ENCODE data around the gene FTSJ1.

Gene FTSJ1

DNA sequence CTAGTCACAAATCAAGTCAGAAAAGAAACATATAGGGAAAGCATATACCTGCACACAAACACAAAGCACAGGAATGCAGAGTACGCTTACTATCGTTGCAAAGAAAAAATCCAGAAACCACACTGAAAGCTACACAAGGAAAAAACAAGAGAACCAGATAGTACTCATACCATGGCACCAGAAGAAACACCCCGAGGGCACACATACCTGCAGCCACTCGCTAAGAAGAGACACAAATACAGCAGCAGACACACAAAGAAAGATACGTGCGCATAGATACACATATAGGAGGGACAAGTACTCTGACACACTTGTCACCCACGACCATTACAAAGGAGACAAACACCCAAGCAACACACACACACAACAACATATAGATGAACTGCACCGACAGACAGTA, 4.5 kb upstream of the FTSJ1 start:
- DNase-seq = no peak

DNA sequence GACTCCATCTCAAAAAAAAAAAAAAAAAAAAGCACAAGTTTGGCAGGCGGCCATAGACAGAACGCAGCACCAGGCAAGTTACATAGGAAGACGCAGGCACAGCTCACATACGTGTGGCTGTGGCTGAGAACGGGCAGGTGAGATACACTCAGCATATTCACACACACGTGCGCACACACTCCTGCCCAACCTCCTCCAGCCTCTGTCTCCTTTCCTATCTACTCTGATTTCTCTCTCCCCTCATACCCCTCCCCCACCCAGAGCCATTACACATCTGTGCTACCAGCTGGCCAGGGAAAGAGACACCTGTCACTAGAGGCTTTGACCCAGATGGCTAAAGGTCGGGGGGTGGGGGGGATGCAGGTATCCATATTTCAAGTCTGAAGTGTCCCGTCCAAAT, 3.8 kb upstream of the FTSJ1 start:
- DNase-seq = no peak

DNA sequence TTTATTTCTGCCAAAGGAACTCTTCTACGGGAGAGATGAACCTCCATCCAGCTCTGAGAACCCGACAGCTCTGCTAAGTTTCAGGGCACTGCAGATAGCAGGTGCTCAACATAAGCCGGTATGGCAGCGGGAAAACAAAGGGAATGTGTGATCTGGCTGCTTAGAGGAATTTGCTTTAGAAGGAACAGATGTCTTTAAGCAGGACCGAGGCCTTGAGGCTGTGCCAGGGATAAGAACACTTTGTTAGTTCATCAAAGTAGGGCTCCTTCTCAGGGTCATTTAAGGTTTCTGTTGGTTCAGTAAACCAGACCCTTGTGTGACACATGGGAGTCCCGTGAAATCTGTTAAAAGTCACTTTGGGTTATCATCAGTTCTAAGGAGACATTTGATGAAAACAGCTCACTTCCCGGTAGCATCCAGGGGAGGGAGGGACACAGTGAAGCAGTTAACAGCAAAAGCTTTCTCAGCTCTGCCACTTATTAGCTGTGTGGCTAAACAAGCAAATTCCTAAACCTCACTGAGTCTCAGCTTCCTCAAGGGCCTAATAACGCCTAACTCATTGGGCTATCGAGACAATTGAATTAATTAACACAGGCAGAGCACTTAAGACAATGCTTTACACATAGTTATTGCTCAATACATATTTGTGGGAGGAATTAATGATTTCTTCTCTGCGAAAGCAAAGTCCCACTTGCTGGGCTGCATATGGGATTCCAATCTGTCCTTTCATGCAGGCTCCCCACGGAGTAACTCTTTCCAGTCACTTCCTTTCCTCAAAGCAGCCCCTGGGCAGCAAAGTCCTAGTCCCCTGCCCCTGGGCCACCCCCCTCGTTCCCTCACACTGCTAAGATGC, 2.9 kb upstream of the FTSJ1 start:
- DNase-seq = no peak

DNA sequence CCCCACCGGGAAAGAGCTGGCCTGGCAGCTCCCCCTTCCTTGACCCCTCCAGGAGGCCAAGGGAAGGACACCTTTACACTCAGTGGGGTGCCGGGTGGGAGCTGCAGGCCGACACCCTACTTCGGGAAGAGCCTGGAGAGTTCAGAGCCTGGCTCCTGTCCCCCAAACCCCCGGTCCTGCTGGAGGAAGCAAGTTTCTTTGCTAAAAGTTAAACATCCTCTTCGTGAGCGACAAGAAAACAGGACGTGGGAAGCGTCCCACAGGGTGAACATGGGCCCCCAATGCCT, 2.4 kb upstream of the FTSJ1 start:
- DNase-seq = no peak

DNA sequence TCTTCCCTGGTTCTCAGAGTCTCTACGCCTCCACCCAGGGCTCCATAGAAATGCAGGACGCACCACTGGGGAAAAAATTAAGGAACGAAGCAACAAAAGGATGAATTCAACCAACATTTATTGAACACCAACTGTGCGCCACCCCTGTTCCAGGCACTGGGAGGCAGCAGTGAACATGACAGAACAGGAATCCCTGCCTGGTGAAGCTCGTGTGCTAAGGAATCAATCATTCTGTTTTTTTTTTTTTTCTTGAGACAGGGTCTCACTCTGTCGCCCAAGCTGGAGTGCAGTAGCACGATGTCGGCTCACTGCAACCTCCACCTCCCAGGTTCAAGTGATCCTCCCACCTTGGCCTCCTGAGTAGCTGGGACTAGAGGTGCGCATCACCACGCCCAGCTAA, 1.9 kb upstream of the FTSJ1 start:
- no peak for DNase-seq

DNA sequence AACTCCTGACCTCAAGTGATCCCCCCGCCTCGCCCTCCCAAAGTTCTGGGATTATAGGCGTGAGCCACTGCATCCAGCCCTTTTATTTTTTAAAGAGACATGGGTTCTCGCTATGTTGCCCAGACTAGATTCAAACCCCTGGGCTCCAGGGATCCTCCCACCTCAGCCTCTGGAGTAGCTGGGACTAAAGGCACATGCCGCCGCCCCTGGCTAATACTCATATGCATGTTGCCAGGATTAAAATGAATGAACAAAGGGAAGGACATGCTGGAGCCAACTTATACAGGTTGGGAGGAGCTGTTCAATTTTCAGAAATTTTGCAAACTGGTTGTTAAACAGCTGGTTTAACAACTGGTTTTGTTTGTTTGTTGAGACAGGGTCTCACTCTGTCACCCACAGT, 1.4 kb upstream of the FTSJ1 start:
- DNase-seq = no peak

DNA sequence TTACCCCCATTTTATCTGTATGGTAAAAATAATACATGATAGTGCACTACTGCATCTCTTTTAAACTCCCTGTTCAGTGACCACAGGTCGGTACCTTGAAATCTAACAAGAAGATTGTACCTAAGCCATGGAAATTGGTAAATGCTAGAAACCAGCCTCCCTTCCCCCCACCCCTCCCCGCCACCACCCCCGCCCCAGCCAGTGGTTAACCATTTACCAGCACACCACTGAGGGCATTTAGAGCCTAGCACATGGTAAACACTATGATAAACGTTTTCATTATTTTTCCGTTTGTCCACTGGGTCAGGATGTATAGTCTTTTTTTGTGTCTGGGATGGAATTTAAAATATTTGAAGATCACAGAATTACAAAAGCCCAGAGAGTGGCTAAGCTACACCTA, 703 bp upstream of the FTSJ1 start:
- DNase-seq = no peak

DNA sequence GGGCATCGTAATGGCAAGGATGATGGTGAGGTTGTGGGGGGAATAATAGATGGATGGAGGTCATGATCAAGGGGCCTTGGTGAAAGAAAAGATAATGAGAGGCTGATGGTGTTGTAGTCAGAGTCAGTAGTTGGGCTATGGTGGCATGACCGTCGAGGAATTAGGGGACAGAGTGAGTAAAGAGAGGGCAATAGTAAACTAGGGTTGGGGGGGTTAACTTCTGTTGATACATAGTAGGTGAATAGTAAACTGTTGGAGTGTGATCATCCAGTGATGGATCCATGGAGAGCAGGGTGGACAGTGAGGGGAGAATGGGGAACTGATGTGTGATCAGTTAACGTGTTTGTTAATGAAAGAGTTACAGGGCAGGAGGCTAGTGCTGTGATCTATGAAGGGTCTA, 920 bp downstream of the FTSJ1 start:
- DNase-seq = no peak

DNA sequence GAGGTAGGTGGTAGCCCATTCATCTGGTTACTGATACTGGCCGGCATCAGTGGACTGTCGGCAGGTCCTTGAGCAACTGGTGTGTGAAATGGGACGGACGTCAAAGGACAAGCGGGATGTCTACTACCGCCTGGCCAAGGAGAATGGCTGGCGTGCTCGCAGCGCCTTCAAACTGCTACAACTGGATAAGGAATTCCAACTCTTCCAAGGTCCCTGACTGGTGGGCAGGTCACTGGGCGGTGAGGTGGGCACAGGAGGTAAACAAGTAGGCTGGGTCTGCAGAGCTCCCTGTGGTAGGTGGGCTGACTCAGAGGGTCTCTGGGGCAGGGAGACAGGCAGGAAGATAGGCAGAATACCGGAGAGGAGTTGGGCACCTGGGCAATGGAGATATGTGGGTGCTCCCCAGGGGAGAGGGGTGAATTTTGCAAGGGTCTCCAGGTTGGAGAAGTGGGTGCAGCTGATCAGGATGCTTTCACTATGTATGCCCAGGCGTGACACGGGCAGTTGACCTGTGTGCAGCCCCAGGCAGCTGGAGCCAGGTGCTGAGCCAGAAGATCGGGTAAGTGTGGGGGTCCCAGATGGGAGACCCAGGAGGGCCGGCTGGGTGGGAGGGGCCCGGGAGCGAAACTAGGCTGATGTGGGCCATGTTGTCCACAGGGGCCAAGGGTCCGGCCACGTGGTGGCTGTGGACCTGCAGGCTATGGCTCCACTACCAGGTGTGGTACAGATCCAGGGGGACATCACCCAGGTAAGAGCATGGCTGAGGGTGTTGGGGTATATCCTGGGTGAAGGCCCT, 2.2 kb downstream of the FTSJ1 start:
- DNase-seq = no peak

DNA sequence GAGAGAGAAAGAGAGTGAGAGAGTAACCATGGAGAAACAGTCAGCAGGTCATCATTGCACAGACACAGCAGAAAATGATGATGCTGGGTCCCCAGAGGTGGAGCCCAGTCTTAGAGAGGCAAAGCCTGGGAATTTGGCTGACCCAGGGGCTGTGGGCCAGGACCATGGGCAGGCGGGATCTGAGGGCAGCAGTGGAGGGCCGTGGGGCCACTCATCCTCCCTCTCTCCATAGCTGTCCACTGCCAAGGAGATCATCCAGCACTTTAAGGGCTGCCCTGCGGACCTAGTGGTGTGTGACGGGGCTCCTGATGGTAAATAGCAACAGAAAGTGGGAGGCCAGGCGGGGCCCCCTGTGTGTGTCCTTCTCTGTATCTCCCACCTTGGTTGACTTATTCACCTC, 2.8 kb downstream of the FTSJ1 start:
- no peak for DNase-seq

DNA sequence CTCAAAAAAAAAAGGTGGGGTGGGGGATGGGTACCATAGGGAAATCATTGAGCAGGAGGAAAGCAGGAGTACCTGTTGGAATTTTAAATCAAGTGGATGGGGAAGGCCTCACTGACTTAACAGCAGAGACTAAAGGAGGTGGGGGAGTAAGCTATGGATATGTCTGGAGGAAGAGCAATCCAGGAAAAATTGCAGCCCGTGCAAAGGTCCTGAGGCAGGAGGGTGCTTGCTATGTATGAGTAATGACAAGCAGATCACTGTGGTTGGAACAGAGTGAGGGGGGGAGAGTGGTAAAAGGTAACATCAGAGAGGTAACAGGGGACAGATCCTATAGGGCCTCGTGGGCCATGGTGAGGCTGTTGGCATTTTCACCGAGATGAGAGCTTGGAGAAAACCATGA, 4.1 kb downstream of the FTSJ1 start:
- no peak for DNase-seq

DNA sequence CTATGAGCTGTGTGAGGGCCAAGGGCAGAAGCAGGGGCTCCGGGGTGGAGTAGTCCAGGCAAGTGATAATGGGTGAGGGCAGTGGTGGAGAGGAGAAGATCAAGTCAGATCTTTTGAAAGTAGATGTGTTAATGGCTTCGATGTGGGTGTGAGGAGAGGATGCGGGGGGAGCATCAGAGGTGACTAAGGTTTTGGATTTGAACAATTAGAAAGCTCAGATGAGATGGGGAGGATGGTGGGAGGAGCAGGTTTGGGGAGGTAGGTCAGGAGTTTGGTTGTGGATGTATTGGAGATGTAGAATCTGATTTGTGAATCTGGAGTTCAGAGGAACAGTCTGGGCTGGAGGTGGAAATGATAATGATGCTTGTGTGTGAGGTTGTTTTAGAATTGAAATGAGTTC, 4.6 kb downstream of the FTSJ1 start:
- no peak for DNase-seq

DNA sequence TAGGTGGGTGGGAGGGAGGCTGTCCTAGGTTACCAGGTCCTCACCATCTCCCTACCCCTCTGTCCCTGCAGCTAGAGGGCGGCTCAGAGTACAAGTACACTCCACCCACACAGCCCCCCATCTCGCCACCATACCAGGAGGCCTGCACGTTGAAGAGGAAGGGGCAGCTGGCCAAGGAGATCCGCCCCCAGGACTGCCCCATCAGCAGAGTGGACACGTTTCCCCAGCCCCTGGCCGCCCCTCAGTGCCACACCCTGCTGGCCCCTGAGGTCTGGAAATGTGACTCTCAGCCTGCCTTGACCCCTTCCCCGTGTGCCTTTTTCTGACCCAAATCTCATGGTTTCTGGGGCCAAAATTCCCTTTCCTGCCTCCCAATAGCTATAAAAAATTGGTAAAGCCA, 6.5 kb downstream of the FTSJ1 start:
- no peak for DNase-seq

DNA sequence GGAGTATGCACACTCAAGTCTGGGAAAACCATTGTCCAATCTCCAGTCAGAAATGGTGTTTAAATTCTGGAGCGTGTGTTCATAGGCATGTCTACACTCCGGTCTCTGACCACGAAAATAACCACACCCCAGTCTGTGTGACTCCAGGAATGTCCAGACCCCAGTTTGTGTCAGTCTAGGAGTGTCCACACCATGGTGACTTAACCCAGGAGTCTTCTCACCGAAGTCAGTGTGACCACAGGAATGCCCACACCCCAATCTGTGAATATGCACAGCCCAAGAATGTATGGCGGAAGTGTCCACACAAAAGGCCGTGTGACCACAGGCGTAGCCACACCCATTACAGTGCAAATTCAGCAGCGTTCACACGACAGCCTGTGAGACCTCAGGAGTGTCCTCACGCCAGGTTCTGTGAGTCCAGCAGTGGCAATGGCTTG, 11.4 kb downstream of the FTSJ1 start:
- DNase-seq = no peak

DNA sequence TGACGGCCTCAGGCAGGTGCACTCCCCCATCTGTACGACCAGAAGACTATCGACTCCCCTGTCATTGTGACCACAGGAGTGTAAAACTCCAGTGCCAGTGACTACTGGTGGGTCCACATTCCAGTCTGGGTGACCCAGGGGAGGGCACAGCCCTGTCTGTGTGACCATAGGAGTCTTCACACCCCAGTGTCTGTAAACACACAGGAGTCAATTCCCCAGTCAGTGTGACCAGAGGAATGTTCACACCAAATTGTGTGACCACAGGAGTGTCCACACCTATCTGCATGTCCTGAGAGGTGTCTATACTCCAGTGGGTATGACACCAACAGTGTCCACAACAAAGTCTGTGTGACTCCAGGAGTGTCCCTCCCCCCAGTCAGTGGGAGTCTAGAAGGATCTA, 12.0 kb downstream of the FTSJ1 start:
- no peak for DNase-seq

DNA sequence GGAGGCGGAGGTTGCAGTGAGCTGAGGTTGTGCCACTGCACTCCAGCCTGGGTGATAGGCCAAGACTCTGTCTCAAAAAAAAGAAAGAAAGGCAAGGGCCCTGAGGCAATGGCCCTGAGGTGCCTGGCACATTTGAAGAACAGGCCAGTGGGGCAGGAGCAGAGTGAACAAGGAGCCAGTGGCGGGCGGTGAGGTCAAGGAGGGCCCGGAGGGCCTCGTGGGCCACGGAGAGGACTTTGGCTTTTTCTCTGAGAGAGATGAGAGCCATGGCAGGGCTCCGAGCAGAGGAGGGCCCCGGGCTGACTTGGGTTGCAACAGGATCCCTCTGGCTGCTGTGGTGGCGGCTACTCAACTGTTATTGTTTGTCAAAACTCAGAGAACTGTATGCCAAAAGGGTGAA, 13.3 kb downstream of the FTSJ1 start:
- no peak for DNase-seq

DNA sequence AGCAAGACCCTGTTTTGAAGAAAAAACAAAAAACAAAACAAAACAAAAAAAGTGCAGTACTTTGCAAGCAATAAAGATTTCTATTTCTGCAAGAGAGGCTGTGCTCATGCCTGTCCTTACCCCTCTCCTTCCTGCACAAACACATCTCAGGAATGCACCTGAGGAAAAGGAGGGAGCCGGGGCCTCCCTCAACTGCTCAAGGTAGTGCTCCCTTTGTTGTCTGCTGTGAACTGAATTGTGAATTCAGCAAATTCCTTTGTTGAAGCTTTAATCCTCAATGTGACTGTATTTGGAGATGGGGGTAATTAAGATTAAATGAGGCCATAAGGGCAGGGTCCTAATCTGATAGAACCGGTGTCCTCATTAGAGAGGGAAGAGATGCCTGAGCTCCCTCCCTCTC, 13.9 kb downstream of the FTSJ1 start:
- DNase-seq = no peak

DNA sequence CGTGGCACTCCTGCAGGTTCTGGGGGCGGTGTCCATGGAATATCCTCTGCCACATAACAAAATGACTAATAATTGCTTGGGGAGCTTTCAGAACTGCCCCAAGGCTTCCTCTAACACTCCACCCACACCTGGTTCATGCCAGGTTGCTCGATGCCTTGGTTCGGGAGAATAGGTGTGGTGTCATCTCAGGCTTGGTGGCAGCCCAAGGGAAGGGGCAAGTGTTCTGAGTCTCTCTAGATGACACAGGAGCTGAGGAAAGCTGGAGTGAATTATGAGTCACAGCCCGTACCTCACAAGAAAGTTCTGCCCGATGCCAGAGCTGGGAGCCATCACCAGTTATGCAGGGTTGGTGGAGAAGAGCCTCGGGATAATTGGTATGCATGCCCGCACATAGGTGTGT, 14.7 kb downstream of the FTSJ1 start:
- DNase-seq = no peak

DNA sequence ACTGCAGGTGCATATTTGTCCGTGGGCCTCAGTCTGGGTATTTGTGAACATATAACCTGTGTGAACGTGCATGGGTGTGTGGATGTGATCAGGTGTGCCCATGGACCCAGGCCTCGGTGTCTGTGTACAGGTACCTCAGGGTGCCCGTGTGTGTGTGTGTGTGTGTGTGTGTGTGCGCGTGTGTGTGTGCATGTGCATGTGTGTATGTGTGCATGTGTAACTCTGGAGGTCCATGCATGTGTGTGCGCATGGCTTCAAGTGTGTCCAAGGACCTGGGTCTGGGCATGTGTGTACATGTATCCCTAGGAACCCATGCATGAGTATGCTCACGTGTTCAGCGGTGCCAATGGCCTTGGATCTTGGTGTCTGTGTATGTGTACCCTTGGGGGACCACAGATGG, 15.8 kb downstream of the FTSJ1 start:
- DNase-seq = no peak

DNA sequence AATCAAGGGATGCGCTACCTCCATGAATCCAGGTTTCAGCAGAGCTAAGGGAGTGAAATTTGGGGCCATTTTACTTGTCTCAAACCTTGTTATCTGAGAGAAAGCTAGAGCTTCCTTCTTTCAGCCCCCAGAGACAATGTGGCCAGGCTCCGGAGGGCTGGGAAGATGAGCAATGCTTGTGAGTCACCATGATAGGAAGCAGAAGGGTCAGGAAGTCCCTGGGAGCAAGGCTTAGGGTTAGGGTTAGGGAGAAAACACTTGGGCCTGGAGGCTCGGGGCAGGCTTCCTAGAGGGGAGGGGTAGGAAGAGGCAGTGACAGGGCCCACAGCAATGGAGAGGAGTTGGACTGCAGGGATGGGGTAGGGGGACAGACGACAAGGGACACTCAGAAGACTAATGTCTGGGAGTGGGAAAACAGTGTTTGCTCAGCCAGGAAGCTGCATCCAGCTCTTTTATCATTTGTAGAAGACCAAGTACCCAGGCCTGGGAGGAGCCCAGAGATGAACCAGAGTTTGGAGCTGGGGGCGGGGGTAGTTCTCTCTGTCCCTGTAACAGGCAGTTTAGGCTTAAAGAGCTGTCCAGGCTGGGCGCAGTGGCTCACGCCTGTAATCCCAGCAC, 16.4 kb downstream of the FTSJ1 start:
- DNase-seq = no peak

DNA sequence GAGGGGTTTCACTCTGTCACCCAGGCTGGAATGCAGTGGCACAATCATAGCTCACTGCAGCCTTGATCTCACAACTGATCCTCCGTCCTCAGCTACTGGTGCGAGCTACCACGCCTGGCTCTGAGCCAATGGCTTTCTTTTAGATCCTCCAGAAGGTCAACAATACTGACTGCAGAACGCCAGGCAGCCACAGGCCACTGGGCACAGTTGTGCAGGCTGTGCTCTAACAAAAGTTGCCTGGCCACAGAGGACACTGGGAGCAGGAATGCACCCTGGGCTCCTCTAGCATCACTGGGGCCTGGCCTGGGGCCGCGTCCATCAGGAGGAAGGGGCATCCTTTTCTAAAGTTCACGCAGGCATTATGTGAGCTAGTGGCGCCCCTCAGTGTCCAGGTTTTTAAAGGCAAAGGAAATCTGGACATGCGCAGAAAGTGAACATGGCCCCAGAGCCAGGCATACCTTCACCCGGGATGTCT, 17.9 kb downstream of the FTSJ1 start:
- DNase-seq = no peak

DNA sequence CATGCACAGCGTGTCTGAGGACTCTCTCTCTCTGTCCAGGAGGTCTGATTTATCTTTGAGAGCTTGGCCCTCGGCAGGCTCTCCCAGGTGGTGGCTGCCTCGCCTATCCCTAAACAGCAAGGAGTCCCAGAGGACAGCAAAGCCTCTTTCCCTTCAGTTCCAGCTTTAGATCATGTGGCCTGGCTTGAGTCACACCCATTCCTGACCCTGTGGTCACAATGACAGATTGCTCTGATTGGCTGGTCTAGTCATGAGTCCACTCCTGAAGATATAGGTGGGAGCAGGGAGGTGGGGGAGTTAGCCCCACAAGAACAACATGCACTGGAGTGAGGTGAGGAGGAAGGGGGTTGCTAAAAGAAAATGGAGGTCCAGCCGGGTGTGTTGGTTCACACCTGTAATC, 20.7 kb downstream of the FTSJ1 start:
- no peak for DNase-seq

DNA sequence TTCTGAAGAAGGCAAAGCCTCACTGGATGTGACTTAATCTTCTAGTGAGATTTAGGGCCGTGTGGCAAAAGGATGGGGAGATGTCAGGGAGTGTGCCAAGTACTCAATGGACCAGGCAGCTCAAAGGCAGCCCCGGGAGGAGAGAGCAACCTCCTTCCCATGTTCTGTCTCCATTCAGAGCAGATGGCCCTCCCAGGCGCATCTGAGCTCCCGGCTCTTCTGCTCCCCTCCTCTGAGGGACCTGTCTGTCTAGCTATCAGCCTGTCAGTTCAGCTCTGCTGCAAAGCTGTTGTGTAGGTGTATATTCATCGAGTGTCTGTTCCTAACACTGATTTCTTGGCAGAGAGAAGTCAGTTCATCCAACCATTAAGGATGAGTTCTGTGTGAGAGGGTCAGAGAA, 21.9 kb downstream of the FTSJ1 start:
- no peak for DNase-seq

DNA sequence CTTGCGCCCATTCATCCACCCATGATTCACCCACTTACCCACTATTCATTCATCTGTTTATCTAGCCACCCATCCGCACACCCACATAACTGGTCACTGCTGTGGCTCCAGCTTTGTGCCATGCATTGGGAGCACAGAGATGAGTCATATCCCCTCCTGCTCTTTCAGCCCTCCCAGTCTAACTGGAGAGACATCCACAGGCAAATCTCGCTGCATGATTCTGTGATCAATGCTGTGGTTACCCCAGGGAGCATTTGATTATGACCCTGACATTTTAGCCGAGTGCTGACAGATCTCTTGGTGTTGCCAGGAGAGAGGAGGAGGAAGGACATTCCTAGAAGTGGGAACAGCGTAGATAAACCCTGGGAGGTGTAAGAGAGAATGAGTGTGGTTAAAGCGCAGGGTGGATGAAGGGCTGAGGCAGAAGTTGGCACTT, 22.4 kb downstream of the FTSJ1 start:
- no peak for DNase-seq

Measured in activated CD8-positive, alpha-beta memory T cell treated with anti-CD3 and anti-CD28 coated beads for 24 hours (primary cell).